ENCODE results near the gene PLVAP.

Gene PLVAP

GRCh38 chr19:17319473-17320238, 57.5 kb downstream of the PLVAP start:
- no peak for DNase-seq

GRCh38 chr19:17318966-17319365, 58.2 kb downstream of the PLVAP start:
- DNase-seq = no peak

GRCh38 chr19:17314007-17314593, 63.0 kb downstream of the PLVAP start:
- no peak for DNase-seq

GRCh38 chr19:17312189-17313113, 64.7 kb downstream of the PLVAP start:
- no peak for DNase-seq

DNA sequence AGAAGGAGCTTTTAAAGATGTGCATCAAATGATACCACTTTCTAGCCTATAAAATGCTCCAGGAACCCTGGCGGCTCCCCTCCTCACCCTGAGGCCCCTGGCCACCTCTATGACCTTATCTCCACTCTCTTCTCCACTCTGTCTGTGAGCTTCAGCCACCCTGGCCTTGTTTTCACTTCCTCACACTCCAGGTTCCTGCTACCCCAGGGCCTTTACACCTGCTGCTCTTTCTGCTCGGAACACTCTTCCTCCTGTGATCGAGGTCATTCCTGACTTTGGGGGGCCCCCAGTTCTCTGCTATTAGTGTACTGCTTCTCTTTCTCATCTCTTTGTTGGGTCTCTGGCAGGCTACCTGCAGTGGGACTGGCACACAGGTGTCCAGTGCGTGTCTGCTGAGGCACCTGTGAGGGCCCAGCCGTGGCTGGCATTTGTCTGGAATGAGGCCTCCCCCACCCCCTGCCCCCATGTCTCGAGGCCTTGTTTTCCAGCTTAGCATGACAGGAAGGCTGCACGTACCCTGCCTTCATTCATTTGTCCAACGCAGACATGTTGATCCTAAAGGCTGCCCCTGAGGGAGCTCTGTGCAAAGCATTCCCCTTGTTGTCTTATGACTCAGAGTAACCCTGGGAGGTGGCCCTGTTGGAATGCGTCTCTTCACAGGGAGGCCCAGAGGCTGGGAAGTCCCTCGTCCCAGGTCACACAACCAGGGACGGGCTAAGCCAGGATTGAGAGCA, 65.5 kb downstream of the PLVAP start:
- no peak for DNase-seq

DNA sequence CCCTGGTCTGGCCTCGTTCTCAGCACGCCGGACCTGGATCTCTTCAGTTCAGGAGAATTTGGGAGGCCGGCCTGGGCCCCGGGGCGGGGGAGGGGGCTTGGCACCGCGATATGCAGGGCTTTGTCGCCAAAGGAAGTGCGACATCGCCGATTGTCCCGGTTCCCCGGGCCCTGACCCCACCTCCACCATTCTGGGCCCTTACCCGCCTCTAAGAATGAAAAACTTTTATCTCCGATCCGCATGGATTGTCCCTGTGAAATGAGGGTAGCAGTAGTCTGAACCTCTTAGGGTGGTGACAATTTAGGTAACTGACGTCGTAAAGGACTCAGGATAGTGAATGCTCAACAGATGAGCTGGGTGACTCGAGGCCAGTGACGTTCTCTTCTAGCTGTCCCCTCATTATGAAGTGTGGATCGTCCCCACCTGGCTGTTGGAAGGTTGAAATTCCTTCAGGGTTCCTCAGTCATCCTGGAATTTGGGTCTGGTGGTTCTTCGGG, 67.1 kb downstream of the PLVAP start:
- DNase-seq = no peak

GRCh38 chr19:17309198-17309964, 67.8 kb downstream of the PLVAP start, which contains the start of gene DDA1:
Gene DDA1 (plus strand): TSS chr19:17309563. CDS start chr19:17309655, 92 bp downstream.
- peak; percentile 100 for DNase-seq

DNA sequence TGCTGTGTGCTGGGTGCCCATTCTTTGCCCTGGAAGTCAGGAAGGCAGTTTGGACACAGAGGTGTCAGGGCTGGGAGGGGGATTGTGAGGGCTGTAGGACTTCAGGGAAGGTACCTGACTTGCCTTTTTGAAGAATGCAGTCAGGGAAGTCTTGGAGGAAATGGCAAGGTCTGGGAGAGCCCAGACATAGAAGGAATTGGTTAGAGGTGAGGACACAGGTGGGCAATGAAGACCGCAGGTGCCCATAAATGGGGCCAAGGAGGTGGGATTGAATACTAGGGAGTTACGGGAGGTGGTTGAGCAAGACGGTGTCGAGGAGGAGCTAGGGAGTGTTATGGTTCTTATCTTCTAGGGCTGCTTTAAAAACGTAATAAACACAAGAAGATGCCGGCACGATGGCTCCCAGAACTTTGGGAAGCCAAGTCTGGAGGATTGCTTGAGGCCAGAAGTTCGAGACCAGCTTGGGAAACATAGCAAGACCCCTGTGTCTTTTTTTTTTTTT, 69.2 kb downstream of the PLVAP start:
- DNase-seq = no peak

GRCh38 chr19:17306285-17306714, 70.8 kb downstream of the PLVAP start:
- DNase-seq = peak; percentile 46

GRCh38 chr19:17305517-17306284, 71.4 kb downstream of the PLVAP start, which contains the start of gene MRPL34:
Gene MRPL34 (plus strand): TSS chr19:17305872. CDS start chr19:17305893, 21 bp downstream.
- peak; percentile 100 for DNase-seq

DNA sequence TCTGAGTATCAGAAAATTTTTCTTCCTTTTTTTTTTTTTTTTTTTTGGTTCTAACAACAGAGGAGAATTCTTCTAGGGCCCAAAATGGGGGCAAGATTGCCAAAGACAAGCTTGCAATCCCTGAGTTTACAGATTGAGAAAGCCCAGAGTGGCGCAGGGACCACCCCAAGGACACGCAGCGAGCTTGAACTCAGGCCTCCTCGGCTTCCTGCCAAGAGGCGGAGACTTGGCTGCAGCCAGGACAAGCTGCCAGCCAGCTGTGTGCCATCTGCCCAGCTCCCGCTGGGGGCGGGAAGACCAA, 72.0 kb downstream of the PLVAP start:
- no peak for DNase-seq

GRCh38 chr19:17304386-17305215, 72.5 kb downstream of the PLVAP start:
- no peak for DNase-seq

- DNase-seq = no peak
Observed at GRCh38 chr19:17303940-17304267, 73.2 kb downstream of the PLVAP start.

DNA sequence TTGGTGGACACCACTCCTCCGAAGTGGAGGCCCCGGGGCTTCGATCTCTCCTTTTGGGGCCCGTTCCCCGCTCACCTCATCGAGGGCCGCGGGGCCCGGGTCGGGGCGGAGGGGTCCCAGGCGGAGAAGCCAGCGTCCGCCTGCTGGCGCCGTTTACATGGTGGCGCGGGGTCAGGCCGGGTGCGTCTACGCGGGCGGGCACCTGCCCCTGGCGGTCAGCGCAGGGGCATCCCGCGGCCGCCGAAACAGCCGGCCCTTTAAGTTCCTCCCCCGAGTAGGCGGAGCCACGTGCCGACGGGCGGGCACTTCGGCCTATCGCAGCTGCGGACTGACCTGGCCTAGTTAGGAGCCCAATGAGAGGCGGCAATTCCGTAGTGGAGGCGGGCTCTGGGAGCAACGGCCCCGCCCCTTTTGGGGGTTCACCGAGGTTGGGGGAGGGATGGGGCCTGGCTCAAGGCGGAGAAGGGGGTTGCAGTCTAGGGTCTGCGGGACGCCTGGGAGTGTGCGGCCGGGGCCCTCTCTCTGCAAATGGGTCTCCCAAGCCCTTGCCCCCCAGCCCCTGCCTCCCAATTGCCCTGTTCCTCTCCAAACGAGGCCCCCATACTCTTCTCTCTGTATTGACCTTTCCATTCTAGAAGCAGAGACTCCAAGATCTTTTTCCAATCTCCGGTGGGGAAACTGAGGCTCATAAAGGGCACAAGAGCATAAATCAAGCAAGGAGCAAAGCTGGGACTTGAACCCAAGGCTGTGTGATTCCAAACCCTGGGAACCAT, 73.8 kb downstream of the PLVAP start, which contains the start of gene ABHD8:
Gene ABHD8 (minus strand): TSS at position 259 of the 773 bp plus-strand sequence. CDS start 1,809 bp downstream, outside the sequence.
- DNase-seq = peak; percentile 98

- DNase-seq = peak; percentile 37
Observed at GRCh38 chr19:17302391-17303166, 74.6 kb downstream of the PLVAP start.
